Lower lobe of right lung (tissue), 2 donors: Measurements from ENCODE around the gene DCAF17. TPM values are rescaled to one million over a fixed set of nuclear protein-coding genes. Genes with fewer than 3 reads are reported as not detected.

Experiments
- ATAC-seq, 2 donors: fragments of 200-7000 bp; cut with Tn5 transposase; one replicate each; pipeline ENCODE4 v1.9.1; 2020 to 2022; ENCODE audit warnings: mild to moderate bottlenecking in 2 of 2, moderate library complexity in 2 of 2
- DNase-seq: peaks from one replicate; pipeline ENCODE4 v3.0.0-alpha.2; 2020
- H3K27ac ChIP-seq: fragments of 200-600 bp; one replicate; pipeline ENCODE4 v1.8.0; 2022
- H3K27me3 ChIP-seq: fragments of 200-600 bp; one replicate; pipeline ENCODE4 v1.8.0; 2022; ENCODE audit warnings: low read depth
- H3K36me3 ChIP-seq: fragments of 200-600 bp; one replicate; pipeline ENCODE4 v1.8.0; 2022; ENCODE audit warnings: mild to moderate bottlenecking
- H3K4me1 ChIP-seq: fragments of 200-600 bp; one replicate; pipeline ENCODE4 v1.8.0; 2022
- H3K4me3 ChIP-seq: fragments of 200-600 bp; one replicate; pipeline ENCODE4 v1.8.0; 2022; ENCODE audit warnings: mild to moderate bottlenecking
- H3K9me3 ChIP-seq: fragments of 200-600 bp; one replicate; pipeline ENCODE4 v1.8.0; 2022
- intact Hi-C: fragments of 100-400 bp; cut with DNase I; formaldehyde crosslinking; loops from one replicate; pipeline ENCODE4 v1.11.0; 2022
- total RNA-seq: library from RNA; stranded (reverse); fragmentation: NEBNext Ultra II Directional; extraction: Animal tissue kit (Norgen Biotek cat#: 25700); gene quantifications from one replicate; pipeline ENCODE4 v1.2.1, GENCODE V29; 2021
- TF ChIP-seq, protein P1 (sequence below): fragments of 200-600 bp; IDR thresholded peaks from one replicate; pipeline ENCODE4 v1.8.0; 2022; ENCODE audit warnings: antibody characterized with exemption, mild to moderate bottlenecking
- donor health status: DM: no; HTN: yes; CAD: no; lungs with severe emphysema.

Gene DCAF17
- total RNA-seq, 1 donor from 2014 or later, result 15.6 TPM

DNA sequence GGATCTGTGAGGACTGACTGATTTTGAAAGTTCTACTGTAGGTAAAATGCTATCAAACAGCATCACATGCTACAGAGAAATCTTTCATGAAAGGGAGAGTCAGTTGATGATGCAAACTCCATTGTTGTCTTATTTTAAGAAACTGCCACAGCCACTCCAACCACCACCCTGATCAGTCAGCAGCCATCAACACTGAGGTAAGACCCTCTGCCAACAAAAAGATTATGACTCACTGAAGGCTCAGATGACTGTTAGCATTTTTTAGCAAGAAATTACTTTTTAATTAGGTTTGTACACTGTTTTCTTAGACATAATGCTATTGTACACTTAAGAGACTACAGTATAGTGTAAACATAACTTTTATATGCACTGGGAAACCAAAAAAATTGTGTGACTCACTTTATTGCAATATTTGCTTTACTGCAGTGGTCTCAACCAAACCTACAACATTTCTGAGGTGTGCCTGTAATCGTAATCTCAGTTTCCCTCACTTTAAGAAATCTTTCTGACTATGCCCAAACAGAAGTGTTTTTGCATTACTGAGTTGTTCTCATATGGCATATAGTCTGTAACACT is 43.0 kb upstream of the DCAF17 start:
- no peaks in the 10 kb centered on the region for H3K9me3 ChIP-seq
- H3K27ac ChIP-seq, result no peak overlapping the region
- H3K27me3 ChIP-seq, result no peaks in the 10 kb centered on the region
- intact Hi-C loops, result no loop called here
- H3K4me3 ChIP-seq, result no peak overlapping the region
- TF ChIP-seq, protein P1, sequence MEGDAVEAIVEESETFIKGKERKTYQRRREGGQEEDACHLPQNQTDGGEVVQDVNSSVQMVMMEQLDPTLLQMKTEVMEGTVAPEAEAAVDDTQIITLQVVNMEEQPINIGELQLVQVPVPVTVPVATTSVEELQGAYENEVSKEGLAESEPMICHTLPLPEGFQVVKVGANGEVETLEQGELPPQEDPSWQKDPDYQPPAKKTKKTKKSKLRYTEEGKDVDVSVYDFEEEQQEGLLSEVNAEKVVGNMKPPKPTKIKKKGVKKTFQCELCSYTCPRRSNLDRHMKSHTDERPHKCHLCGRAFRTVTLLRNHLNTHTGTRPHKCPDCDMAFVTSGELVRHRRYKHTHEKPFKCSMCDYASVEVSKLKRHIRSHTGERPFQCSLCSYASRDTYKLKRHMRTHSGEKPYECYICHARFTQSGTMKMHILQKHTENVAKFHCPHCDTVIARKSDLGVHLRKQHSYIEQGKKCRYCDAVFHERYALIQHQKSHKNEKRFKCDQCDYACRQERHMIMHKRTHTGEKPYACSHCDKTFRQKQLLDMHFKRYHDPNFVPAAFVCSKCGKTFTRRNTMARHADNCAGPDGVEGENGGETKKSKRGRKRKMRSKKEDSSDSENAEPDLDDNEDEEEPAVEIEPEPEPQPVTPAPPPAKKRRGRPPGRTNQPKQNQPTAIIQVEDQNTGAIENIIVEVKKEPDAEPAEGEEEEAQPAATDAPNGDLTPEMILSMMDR, result no peak
- ATAC-seq (no peak), DNase-seq (no peak)
- H3K4me1 ChIP-seq, result no peaks in the 10 kb centered on the region
- H3K36me3 ChIP-seq, result no peaks in the 10 kb centered on the region

DNA sequence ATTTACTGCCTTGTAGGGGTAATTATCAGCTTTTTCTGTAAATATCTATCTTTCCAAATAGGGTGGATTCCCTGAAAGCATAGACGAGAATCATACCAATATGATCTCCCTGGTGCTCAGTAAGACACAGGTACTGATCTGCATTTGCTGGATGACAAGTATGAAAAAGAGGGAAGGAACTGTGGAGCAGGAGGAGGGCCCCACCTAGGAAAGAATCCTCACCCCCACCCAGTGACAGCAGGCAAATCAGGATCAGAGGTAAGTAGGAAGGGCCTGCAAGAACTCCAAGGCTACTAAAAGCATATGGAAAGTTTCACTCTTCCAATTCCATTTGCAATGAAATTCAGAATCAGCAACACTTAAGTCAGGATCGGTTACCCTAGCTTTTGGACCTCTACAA is 42.5 kb upstream of the DCAF17 start:
- Histone ChIP-seq H3K36me3 (no peaks in the 10 kb centered on the region), H3K27ac (no peak overlapping the region), H3K9me3 (no peaks in the 10 kb centered on the region), H3K4me3 (no peak overlapping the region), H3K27me3 (no peaks in the 10 kb centered on the region), H3K4me1 (no peaks in the 10 kb centered on the region)
- no peak for DNase-seq
- intact Hi-C loops, result no loop called here
- no peak for ATAC-seq
- TF ChIP-seq, protein P1, result no peak

DNA sequence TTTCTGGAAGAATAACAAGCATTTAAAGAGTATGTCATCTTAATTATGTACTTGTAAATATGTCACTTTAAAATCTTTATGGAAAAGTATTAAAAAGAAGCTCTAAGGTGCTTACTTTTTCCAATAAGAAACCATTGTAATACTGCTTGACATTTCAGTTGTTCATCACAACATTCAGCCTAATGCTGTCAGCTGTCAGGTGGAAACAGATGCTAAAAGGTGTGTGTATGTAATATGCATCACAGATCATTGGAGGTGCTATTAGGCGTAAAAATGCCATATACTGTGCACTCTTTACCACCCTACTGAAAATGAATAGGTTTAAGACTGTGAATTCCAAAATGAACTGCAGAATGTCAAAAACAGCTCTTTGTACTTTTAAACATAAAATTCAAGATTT is 40.5 kb upstream of the DCAF17 start:
- no peak overlapping the region for H3K4me3 ChIP-seq
- H3K4me1 ChIP-seq, result no peaks in the 10 kb centered on the region
- no peaks in the 10 kb centered on the region for H3K9me3 ChIP-seq
- no peaks in the 10 kb centered on the region for H3K27me3 ChIP-seq
- intact Hi-C loops, result no loop called here
- no peaks in the 10 kb centered on the region for H3K36me3 ChIP-seq
- DNase-seq (no peak), ATAC-seq (no peak)
- TF ChIP-seq, protein P1, result no peak
- no peak overlapping the region for H3K27ac ChIP-seq

DNA sequence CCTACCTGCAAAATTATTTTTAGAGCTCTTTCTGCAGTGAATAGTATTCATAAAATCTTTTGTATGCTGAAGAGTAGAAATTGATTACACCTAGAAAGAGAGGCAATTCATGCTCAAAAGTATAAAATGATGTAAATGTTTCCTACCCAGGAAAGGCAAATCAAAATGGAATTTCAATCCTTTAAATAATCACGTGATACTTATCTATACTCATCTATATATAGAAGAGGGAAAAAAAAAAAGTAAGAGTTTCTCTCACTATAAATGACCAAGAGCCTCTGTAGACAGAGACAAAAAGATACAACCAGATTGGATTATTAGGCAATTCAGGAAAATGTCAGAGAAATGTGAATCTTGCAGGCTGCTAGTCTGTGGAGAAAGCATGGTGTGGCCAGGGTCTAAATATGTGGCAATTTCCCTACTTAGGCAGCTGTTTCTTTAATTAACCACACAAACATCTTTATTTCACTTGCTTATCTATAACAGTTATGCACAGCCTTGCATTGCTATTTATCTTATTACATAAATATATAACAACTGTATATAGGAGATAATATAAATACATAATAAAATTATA is 39.8 kb upstream of the DCAF17 start:
- DNase-seq (no peak), ATAC-seq (no peak)
- Histone ChIP-seq H3K36me3 (no peaks in the 10 kb centered on the region), H3K4me1 (no peaks in the 10 kb centered on the region), H3K9me3 (no peaks in the 10 kb centered on the region), H3K27ac (no peak overlapping the region), H3K4me3 (no peak overlapping the region), H3K27me3 (no peaks in the 10 kb centered on the region)
- TF ChIP-seq, protein P1, result no peak
- intact Hi-C loops, result no loop called here

DNA sequence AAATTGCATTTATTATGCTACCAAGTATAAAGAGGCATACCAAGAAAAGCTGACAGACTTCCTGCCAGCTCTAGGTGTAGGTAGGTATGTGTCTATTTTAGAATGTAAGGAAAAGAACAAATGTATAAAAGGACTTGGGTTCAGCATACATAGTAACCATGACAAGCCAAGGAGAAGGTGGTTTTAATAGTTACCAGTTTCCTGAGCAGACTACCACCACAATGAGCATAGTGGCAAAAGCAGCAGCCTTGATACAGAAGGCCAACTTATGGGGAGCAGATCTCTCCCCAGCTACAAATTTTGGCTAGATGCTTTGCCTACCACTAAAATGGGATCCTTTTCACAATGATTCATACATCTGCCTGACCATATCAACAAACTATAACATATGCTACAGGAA is 34.7 kb upstream of the DCAF17 start:
- Histone ChIP-seq H3K36me3 (no peaks in the 10 kb centered on the region), H3K9me3 (peaks cover 4% of the 10 kb centered on the region), H3K4me1 (no peaks in the 10 kb centered on the region), H3K27me3 (no peaks in the 10 kb centered on the region), H3K4me3 (no peak overlapping the region), H3K27ac (no peak overlapping the region)
- intact Hi-C loops, result no loop called here
- no peak for DNase-seq
- ATAC-seq, result no peak
- TF ChIP-seq, protein P1, result no peak
